Measurements from ENCODE around the gene ZIC4.

ZIC4 gene

DNA sequence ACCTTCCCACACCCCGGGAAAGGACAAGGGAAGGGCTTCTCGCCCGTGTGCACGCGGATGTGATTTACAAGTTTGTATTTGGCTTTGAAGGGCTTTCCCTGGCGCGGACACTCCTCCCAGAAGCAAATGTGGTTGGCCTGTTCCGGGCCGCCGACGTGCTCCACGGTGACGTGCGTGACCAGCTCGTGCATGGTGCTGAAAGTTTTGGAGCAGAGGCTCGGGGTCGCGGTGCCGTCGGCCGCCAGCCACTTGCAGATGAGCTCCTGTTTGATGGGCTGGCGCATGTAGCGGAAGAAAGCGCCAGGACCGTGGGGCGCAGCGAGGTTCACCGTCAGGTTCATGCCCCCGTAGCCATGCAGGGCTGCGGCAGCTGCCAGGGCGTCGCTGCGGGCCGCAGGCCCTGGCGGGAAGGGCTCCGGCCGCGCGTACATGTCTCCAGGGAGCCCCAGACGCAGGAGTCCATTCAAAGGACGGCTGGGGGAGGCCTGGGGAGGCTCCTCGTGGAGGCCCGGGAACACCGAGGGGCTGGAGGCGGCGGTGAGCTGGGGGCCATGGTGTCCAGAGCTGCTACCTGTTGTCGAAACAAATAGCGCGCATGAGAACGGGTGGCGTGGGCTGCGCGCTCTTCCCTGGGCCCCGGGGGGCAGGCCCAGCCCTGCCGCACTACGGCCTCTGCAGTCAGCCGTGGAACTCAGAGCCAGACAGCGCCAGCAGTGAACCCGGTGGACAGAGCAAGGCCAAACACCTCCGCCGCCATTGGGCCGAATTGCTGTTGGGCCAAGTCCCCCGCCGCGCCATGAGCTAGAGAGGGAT, 10.2 kb downstream of the ZIC4 start:
- H3K27me3 ChIP-seq: peaks cover 76% of the 10 kb centered on the region
- no peak overlapping the region for H3K4me3 ChIP-seq (ENCODE audit: low read depth, low read length)
- no peaks in the 10 kb centered on the region for H3K36me3 ChIP-seq
- TF ChIP-seq, protein P1, sequence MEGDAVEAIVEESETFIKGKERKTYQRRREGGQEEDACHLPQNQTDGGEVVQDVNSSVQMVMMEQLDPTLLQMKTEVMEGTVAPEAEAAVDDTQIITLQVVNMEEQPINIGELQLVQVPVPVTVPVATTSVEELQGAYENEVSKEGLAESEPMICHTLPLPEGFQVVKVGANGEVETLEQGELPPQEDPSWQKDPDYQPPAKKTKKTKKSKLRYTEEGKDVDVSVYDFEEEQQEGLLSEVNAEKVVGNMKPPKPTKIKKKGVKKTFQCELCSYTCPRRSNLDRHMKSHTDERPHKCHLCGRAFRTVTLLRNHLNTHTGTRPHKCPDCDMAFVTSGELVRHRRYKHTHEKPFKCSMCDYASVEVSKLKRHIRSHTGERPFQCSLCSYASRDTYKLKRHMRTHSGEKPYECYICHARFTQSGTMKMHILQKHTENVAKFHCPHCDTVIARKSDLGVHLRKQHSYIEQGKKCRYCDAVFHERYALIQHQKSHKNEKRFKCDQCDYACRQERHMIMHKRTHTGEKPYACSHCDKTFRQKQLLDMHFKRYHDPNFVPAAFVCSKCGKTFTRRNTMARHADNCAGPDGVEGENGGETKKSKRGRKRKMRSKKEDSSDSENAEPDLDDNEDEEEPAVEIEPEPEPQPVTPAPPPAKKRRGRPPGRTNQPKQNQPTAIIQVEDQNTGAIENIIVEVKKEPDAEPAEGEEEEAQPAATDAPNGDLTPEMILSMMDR (IDR thresholded peaks at IDR 0.05; ENCODE audit: low read depth, low read length): no peak
- DNase-seq: no peak
- H3K4me1 ChIP-seq: peaks cover 2% of the 10 kb centered on the region; the same call in 1 of the 2 replicates
- H3K9me3 ChIP-seq: peaks cover 3% of the 10 kb centered on the region; the same call in 1 of the 2 replicates

DNA sequence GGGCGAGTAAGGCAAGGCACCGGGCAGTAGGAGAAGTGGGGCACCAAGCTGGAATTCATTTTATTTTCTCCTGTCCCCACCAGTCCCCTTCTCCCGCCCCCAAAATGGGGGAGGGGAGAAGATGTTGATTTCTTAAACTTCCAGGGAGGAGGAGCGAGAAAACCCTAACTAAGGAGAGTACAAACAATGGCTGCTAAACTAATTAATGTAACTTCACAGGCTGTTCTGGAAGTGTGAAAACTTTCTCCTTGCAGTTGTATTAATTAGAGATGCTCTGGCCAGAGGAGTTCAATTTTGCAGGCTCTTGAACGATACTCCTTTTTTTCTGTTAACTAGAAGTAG, 11.5 kb downstream of the ZIC4 start:
- TF ChIP-seq, protein P1 (IDR thresholded peaks at IDR 0.05; ENCODE audit: low read depth, low read length): no peak
- Histone ChIP-seq H3K4me1 (peaks cover 2% of the 10 kb centered on the region; the same call in 1 of the 2 replicates), H3K27me3 (peaks cover 87% of the 10 kb centered on the region)

DNA sequence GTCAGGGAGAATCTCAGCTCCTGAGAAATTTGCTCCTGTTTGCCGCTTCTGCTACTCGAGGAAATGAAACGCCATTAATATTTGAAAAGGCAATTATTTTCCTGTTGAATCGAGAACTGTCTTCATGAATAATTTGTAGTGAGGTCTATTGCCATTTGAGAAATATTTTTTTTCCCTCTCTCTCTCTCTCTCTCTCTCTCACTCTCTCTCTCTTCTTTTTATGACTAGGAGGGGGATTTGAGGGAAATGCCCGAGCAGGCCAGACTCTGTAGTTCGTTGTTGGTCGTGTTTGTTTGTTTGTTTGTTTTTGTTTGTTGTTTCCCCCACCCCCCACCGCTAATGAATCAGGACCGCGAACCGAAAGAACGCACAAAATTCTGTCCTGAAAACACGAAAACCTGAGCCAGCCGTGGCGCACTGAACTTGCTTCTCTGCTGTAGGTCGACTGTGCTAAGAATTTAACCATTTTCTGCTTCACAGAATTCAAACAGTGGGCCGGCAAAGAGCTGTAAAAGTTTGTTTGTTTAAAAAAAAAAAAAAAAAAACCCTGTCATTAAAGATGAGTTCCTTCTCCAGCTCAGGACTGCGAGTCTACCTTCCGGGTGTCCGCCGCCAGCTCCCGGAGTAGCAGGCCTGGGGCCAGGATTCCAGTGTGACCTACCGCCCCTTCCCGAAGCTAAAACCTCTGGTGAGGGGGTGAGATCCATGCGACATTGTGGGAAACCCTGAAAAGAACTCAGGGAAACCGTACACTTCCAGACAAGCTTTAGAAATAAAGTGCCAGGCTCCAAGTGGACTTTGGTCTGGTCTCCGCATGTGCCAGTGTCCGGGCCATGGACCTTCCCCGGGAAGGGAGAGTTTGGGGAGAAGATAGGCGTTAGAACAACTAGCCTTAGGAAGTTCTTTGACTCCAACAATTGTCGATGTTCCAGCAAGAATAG, 12.1 kb downstream of the ZIC4 start:
- peak overlapping the region; percentile 38 for H3K4me3 ChIP-seq (ENCODE audit: low read depth, low read length)
- H3K36me3 ChIP-seq: no peaks in the 10 kb centered on the region
- peaks cover 2% of the 10 kb centered on the region; the same call in 1 of the 2 replicates for H3K4me1 ChIP-seq
- peaks cover 91% of the 10 kb centered on the region for H3K27me3 ChIP-seq
- no peak for DNase-seq
- peaks cover 5% of the 10 kb centered on the region; the same call in 1 of the 2 replicates for H3K9me3 ChIP-seq
- TF ChIP-seq, protein P1 (IDR thresholded peaks at IDR 0.05; ENCODE audit: low read depth, low read length): no peak

More for the DNA sequence above, 11.5 kb downstream of the ZIC4 start:
- no peak for DNase-seq
- peaks cover 5% of the 10 kb centered on the region; the same call in 1 of the 2 replicates for H3K9me3 ChIP-seq
- no peak overlapping the region for H3K4me3 ChIP-seq (ENCODE audit: low read depth, low read length)
- H3K36me3 ChIP-seq: no peaks in the 10 kb centered on the region

DNA sequence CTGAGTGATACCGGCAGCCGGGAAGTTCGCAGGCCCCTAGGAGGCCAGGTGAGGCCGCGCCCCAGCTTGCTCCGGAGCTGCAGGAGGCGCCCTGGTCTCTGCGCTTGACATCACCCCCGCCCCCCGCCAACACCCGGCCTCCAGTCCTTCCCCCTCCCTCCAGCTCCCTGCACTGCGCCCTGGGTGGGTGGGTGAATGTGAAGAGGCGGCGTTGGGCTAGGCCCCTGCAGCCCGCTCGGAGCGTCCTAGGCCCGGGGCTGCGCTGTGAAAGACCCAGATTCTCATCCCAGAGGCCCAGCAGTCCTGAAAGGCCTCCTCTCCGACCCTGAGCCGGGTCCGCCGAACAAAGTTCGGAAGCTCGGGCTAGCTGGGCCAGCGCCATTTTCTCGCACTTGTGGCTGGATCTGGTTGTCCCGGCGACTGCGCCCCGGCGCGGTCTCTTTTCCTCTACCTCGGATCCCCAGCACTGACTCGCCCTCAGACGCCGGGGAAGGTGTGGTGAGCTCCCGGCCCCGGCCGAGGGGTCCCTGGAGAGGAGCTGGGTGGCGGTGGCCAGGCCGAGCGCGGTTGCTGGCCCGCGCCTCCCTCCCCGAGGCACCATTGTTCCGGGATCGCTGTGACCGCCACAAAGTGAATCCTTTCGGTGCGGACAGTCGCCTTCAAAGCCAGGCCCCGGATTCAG, 12.9 kb downstream of the ZIC4 start:
- no peak for DNase-seq
- peaks cover 5% of the 10 kb centered on the region; the same call in 1 of the 2 replicates for H3K9me3 ChIP-seq
- H3K4me3 ChIP-seq (ENCODE audit: low read depth, low read length): peak overlapping the region; percentile 38
- no peaks in the 10 kb centered on the region for H3K36me3 ChIP-seq
- H3K27me3 ChIP-seq: peaks cover 95% of the 10 kb centered on the region
- TF ChIP-seq, protein P1 (IDR thresholded peaks at IDR 0.05; ENCODE audit: low read depth, low read length): no peak
- H3K4me1 ChIP-seq: peaks cover 2% of the 10 kb centered on the region; the same call in 1 of the 2 replicates

DNA sequence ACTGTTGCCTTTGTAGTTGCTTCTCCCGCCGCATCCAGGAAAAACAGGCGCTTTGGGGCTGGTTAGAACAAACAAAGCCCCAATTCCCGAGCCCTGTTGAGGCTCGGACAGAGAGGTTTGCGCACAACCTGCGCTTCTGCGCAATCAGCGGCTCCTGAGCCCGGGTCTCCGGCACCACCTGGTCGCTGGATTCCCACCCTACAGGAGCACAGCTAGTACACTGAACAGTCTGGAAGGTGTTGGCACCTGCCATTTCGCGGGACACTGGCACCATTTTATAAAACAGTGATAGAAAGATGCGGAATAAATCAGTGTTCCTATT, 13.8 kb downstream of the ZIC4 start:
- TF ChIP-seq, protein P1 (IDR thresholded peaks at IDR 0.05; ENCODE audit: low read depth, low read length): no peak
- Histone ChIP-seq H3K27me3 (peaks cover 95% of the 10 kb centered on the region), H3K9me3 (peaks cover 5% of the 10 kb centered on the region; the same call in 1 of the 2 replicates), H3K4me3 (ENCODE audit: low read depth, low read length) (peak overlapping the region; percentile 37), H3K4me1 (peaks cover 2% of the 10 kb centered on the region; the same call in 1 of the 2 replicates), H3K36me3 (no peaks in the 10 kb centered on the region)
- DNase-seq: no peak

Measured in BE2C (cell line).